ENCODE data around the gene TBRG1. TPM values are rescaled to one million over a fixed set of nuclear protein-coding genes. Genes with fewer than 3 reads are reported as not detected.

TBRG1 gene
- total and polyA plus RNA-seq, 2 of the 4 experiments (the other 2 are of a cell fraction): 13.3 to 23.2 TPM

- H3K23ac ChIP-seq (ENCODE audit: low read depth, low read length): no peak overlapping the region
- H3K36me3 ChIP-seq (ENCODE audit: control insufficient read depth, insufficient read depth, low read length): no peaks in the 10 kb centered on the region
- H2AFZ ChIP-seq (replicated peaks; ENCODE audit: low read length, poor library complexity): no peak overlapping the region
- no peaks in the 10 kb centered on the region for H3K9me3 ChIP-seq (ENCODE audit: control insufficient read depth, insufficient read depth, low read length)
- WGBS, 2 experiments (ENCODE audit: extremely low coverage in 2 of 2, insufficient read length in 1 of 2): no CpG with 5 or more reads among the region's 3 CpGs
- intact Hi-C loops (cut with micrococcal nuclease): no loop called here
- no peaks in the 10 kb centered on the region for H4K20me1 ChIP-seq (ENCODE audit: insufficient read depth, low read length)
- no peak overlapping the region for H3K4ac ChIP-seq (ENCODE audit: low read depth, low read length)
- no peak overlapping the region for H4K91ac ChIP-seq (ENCODE audit: insufficient read depth, low read depth, low read length)
- H3K9ac ChIP-seq (ENCODE audit: low read depth, low read length): no peak overlapping the region
- TF ChIP-seq MAZ (IDR thresholded peaks at IDR 0.05; ENCODE audit: borderline replicate concordance, low read depth, low read length) (no peak), POLR2A (IDR thresholded peaks at IDR 0.05; ENCODE audit: low read depth, low read length) (no peak), USF2 (IDR thresholded peaks at IDR 0.05; ENCODE audit: low read depth, low read length) (no peak), RFX5 (IDR thresholded peaks at IDR 0.05; ENCODE audit: low read depth, low read length) (no peak), MXI1 (IDR thresholded peaks at IDR 0.05; ENCODE audit: borderline replicate concordance, low read depth, low read length) (no peak), SMC3 (IDR thresholded peaks at IDR 0.05; ENCODE audit: low read depth, low read length) (no peak), CEBPB (IDR thresholded peaks at IDR 0.05; ENCODE audit: low read depth, low read length) (no peak), FOS (IDR thresholded peaks at IDR 0.05; ENCODE audit: low read depth, low read length) (no peak)
- no peaks in the 10 kb centered on the region for H3K79me1 ChIP-seq (ENCODE audit: low read depth in 1 of 2, low read length in 2 of 2)
- H2AK5ac ChIP-seq (ENCODE audit: low read depth, low read length): no peak overlapping the region
- no peak overlapping the region for H3K4me3 ChIP-seq (ENCODE audit: insufficient read depth, low read depth, low read length)
- dilution Hi-C loops (cut with HindIII; ENCODE audit: low sequenced_read_pairs, unreplicated experiment): no loop called here
- H4K5ac ChIP-seq (ENCODE audit: low read depth, low read length): no peak overlapping the region
- H3K4me1 ChIP-seq (ENCODE audit: control insufficient read depth, insufficient read depth, low read length): no peaks in the 10 kb centered on the region
- BruUV-seq (replicated peaks): no TSS peak
- no peak overlapping the region for H2BK20ac ChIP-seq (ENCODE audit: low read depth, low read length)
- H3K27ac ChIP-seq (ENCODE audit: insufficient read depth, low read length): no peak overlapping the region
- H3K27me3 ChIP-seq (ENCODE audit: control insufficient read depth, insufficient read depth, low read length): peaks cover 3% of the 10 kb centered on the region
- no peaks in the 10 kb centered on the region for H3K9me1 ChIP-seq (ENCODE audit: insufficient read depth, low read length)
- no peak overlapping the region for H2BK5ac ChIP-seq (ENCODE audit: low read depth, low read length, poor library complexity, severe bottlenecking)
- no peak overlapping the region for H3K4me2 ChIP-seq (ENCODE audit: low read depth, low read length)
- H3K56ac ChIP-seq (ENCODE audit: extremely low read depth, insufficient read depth, low read length): no peak overlapping the region
- DNase-seq (no peak), ATAC-seq (ENCODE audit: low read depth) (no peak)
- H2BK120ac ChIP-seq (ENCODE audit: low read depth, low read length): no peak overlapping the region
- in situ Hi-C loops (cut with MboI; ENCODE audit: low sequenced_read_pairs): no loop called here
- ChIA-PET CTCF (no interaction called here), POLR2A (ENCODE audit: unreplicated experiment) (no interaction called here)
- no peak overlapping the region for H2AK9ac ChIP-seq (replicated peaks; ENCODE audit: low read depth, low read length, poor library complexity)
- no peak overlapping the region for H2BK15ac ChIP-seq (ENCODE audit: low read depth, low read length)
- H4K8ac ChIP-seq (ENCODE audit: low read depth in 2 of 2, low read length in 2 of 2): no peak overlapping the region
- no peak overlapping the region for H3K14ac ChIP-seq (replicated peaks; ENCODE audit: low read depth, low read length)
- H3K18ac ChIP-seq (ENCODE audit: low read depth, low read length): no peak overlapping the region
Measured at GRCh38 chr11:124612045-124612444, 10.6 kb upstream of the TBRG1 start.
